Activated CD8-positive, alpha-beta memory T cell treated with anti-CD3 and anti-CD28 coated beads, Interleukin-2, amount 50 U/mL, for 48 hours (primary cell): ENCODE results near the gene OBP2A.
"Not testable (repeated sequence)": the region's sequence is repeated elsewhere in the genome, so short reads cannot be mapped to it uniquely, and the experiment has no call there.

ENCODE experiments used
- DNase-seq: peaks from one replicate; pipeline ENCODE4 v3.0.0-alpha.2; 2020

OBP2A gene

GRCh38 chr9:135545646-135546176 lies at the start of gene OBP2A:
Gene OBP2A, plus strand, starts transcription at chr9:135546126. Its CDS starts 55 bp downstream, at chr9:135546181.
- DNase-seq: not testable (repeated sequence)

- DNase-seq: no peak
Observed at GRCh38 chr9:135498381-135499126, 47.4 kb upstream of the OBP2A start.

GRCh38 chr9:135499326-135500070 lies 46.4 kb upstream of the OBP2A start:
- peak; percentile 91 for DNase-seq

GRCh38 chr9:135500071-135500524 lies 45.8 kb upstream of the OBP2A start:
- no peak for DNase-seq

GRCh38 chr9:135500525-135501260 lies 45.2 kb upstream of the OBP2A start, which contains the start of gene MRPS2:
Gene MRPS2, plus strand, starts transcription at chr9:135500682. Its CDS starts 29 bp downstream, at chr9:135500711.
- DNase-seq: peak; percentile 93

- no peak for DNase-seq
Observed at GRCh38 chr9:135501261-135502167, 44.4 kb upstream of the OBP2A start.

GRCh38 chr9:135502168-135502872 lies 43.6 kb upstream of the OBP2A start:
- DNase-seq: no peak

- DNase-seq: no peak
Observed at GRCh38 chr9:135502873-135503321, 43.0 kb upstream of the OBP2A start.

- DNase-seq: no peak
Observed at GRCh38 chr9:135503371-135504261, 42.3 kb upstream of the OBP2A start.

- peak; percentile 78 for DNase-seq
Observed at GRCh38 chr9:135504262-135505243, 41.4 kb upstream of the OBP2A start.

- DNase-seq: no peak
Observed at GRCh38 chr9:135505406-135506187, 40.3 kb upstream of the OBP2A start.

- DNase-seq: no peak
Observed at GRCh38 chr9:135506327-135507103, 39.4 kb upstream of the OBP2A start.

- no peak for DNase-seq
Observed at GRCh38 chr9:135507104-135508035, 38.6 kb upstream of the OBP2A start.

GRCh38 chr9:135508211-135508820 lies 37.6 kb upstream of the OBP2A start:
- DNase-seq: no peak

- no peak for DNase-seq
Observed at GRCh38 chr9:135509458-135509857, 36.5 kb upstream of the OBP2A start.

- no peak for DNase-seq
Observed at GRCh38 chr9:135512241-135512603, 33.7 kb upstream of the OBP2A start.
